GM23248 (cell line): ENCODE results near the gene ARTN. TPM values are rescaled to one million over a fixed set of nuclear protein-coding genes. Genes with fewer than 3 reads are reported as not detected.

Source experiments
- DNase-seq: peaks from one replicate; pipeline ENCODE4 v3.0.0-alpha.2; 2015
- H2AFZ ChIP-seq: fragments of 200-600 bp; sonication (generic); 2 replicates; pipeline ENCODE4 v1.6.1; 2016; ENCODE audit warnings: antibody characterized with exemption
- H3F3A ChIP-seq: fragments of 200-600 bp; sonication (generic); 2 replicates; pipeline ENCODE4 v1.6.1; 2016; ENCODE audit warnings: mild to moderate bottlenecking, antibody characterized with exemption, mixed run types; ENCODE audit not compliant: insufficient read depth
- H3K27ac ChIP-seq: fragments of 200-600 bp; sonication (generic); 2 replicates; pipeline ENCODE4 v1.5.1; 2016; ENCODE audit warnings: mild to moderate bottlenecking
- H3K27me3 ChIP-seq: fragments of 200-600 bp; sonication (generic); replicated peaks from 2 replicates; pipeline ENCODE4 v1.6.1; 2016; ENCODE audit warnings: mild to moderate bottlenecking; ENCODE audit not compliant: insufficient read depth
- H3K36me3 ChIP-seq: fragments of 200-600 bp; sonication (generic); 2 replicates; pipeline ENCODE4 v1.6.1; 2016; ENCODE audit warnings: low read depth, mild to moderate bottlenecking
- H3K4me1 ChIP-seq: fragments of 200-600 bp; sonication (generic); 2 replicates; pipeline ENCODE4 v1.6.1; 2016; ENCODE audit warnings: mild to moderate bottlenecking; ENCODE audit not compliant: insufficient read depth
- H3K4me2 ChIP-seq: fragments of 200-600 bp; sonication (generic); one replicate; pipeline ENCODE4 v1.6.1; 2016; ENCODE audit warnings: mild to moderate bottlenecking; ENCODE audit not compliant: unreplicated experiment
- H3K4me3 ChIP-seq: fragments of 200-600 bp; sonication (generic); 2 replicates; pipeline ENCODE4 v1.5.1; 2016; ENCODE audit warnings: mild to moderate bottlenecking
- H3K79me2 ChIP-seq: fragments of 200-600 bp; sonication (generic); 2 replicates; pipeline ENCODE4 v1.6.1; 2016; ENCODE audit warnings: mild to moderate bottlenecking; ENCODE audit not compliant: insufficient read depth
- H3K9ac ChIP-seq: fragments of 200-600 bp; sonication (generic); 2 replicates; pipeline ENCODE4 v1.6.1; 2016; ENCODE audit warnings: mild to moderate bottlenecking
- H3K9me2 ChIP-seq: fragments of 200-600 bp; sonication (generic); 2 replicates; pipeline ENCODE4 v1.6.1; 2016; ENCODE audit warnings: mixed run types, mild to moderate bottlenecking, moderate library complexity; ENCODE audit not compliant: insufficient read depth
- H3K9me3 ChIP-seq: fragments of 200-600 bp; sonication (generic); one replicate; pipeline ENCODE4 v1.6.1; 2017; ENCODE audit warnings: low read depth
- H4K20me1 ChIP-seq: fragments of 200-600 bp; sonication (generic); 2 replicates; pipeline ENCODE4 v1.6.0; 2016; ENCODE audit not compliant: insufficient read depth
- EZH2 ChIP-seq: fragments of 200-600 bp; sonication (generic); IDR thresholded peaks from 2 replicates; pipeline ENCODE4 v1.6.1; 2018; ENCODE audit warnings: antibody characterized with exemption, mild to moderate bottlenecking; ENCODE audit not compliant: insufficient read depth, poor library complexity, severe bottlenecking
- EZH2phosphoT487 ChIP-seq: fragments of 200-600 bp; sonication (generic); IDR thresholded peaks from 2 replicates; pipeline ENCODE4 v1.6.1; 2018; ENCODE audit warnings: antibody characterized with exemption, moderate library complexity, mild to moderate bottlenecking, low read depth; ENCODE audit not compliant: insufficient read depth
- WGBS, 2 experiments: methylation state at CpG; one replicate each; pipeline ENCODE4 v1.1.6; 2015 to 2017; ENCODE audit warnings: low lambda C conversion rate in 2 of 2, low coverage in 1 of 2; ENCODE audit errors: missing lambda C conversion rate in 2 of 2; 5-methylcytosine and 5-hydroxymethylcytosine counted together
- in situ Hi-C: fragments of 300-500 bp; cut with MboI; formaldehyde crosslinking; loops from 2 replicates; pipeline ENCODE4 v1.15.0; 2020
- polyA plus RNA-seq: library from polyadenylated mRNA; unstranded; fragments of >200 nt; fragmentation: Nextera tagmentation; extraction: Ambion mirVana; gene quantifications from 2 replicates; pipeline ENCODE4 v1.2.1, GENCODE V29; 2016
- total RNA-seq: library from RNA; depleted of rRNA; stranded (reverse); fragments of >200 nt; shearing (Covaris generic); gene quantifications from 2 replicates; pipeline ENCODE4 v1.2.3, GENCODE V29; 2014

The ARTN gene
- total and polyA plus RNA-seq, 2 experiments from 2014 or later: 0.11 TPM; not detected in 1

- H3K4me2 ChIP-seq: no peak overlapping the region
- H3K9me3 ChIP-seq: no peaks in the 10 kb centered on the region
- no peak overlapping the region for H3K4me3 ChIP-seq
- H3K9ac ChIP-seq: no peak overlapping the region
- peaks cover 5% of the 10 kb centered on the region; the same call in 1 of the 2 replicates for H3K36me3 ChIP-seq
- DNase-seq: no peak
- WGBS, 2 experiments: 74 to 80% methylated on average over 3 of the region's 3 CpGs
- in situ Hi-C loops: no loop called here
- H4K20me1 ChIP-seq: no peaks in the 10 kb centered on the region
- no peaks in the 10 kb centered on the region for H3K79me2 ChIP-seq
- H3K27ac ChIP-seq: no peak overlapping the region
- no peak overlapping the region for H2AFZ ChIP-seq
- H3K4me1 ChIP-seq: no peaks in the 10 kb centered on the region
- H3K9me2 ChIP-seq: no peaks in the 10 kb centered on the region
- TF ChIP-seq EZH2phosphoT487 (no peak), EZH2 (no peak)
- no peaks in the 10 kb centered on the region for H3F3A ChIP-seq
- no peaks in the 10 kb centered on the region for H3K27me3 ChIP-seq
Measured at GRCh38 chr1:43961692-43962091, 28.1 kb downstream of the ARTN start.

- 34 to 47% methylated on average over 2 of the region's 2 CpGs for WGBS, 2 experiments
Measured at GRCh38 chr1:43962324-43962723, 28.7 kb downstream of the ARTN start.

GRCh38 chr1:43963006-43963405 lies 29.4 kb downstream of the ARTN start:
- no peaks in the 10 kb centered on the region for H3F3A ChIP-seq
- in situ Hi-C loops: no loop called here
- 85 to 93% methylated on average over 3 of the region's 3 CpGs for WGBS, 2 experiments

More at GRCh38 chr1:43962324-43962723, 28.7 kb downstream of the ARTN start:
- H3K27ac ChIP-seq: no peak overlapping the region
- H4K20me1 ChIP-seq: no peaks in the 10 kb centered on the region
- no peaks in the 10 kb centered on the region for H3F3A ChIP-seq
- H3K9me3 ChIP-seq: no peaks in the 10 kb centered on the region
- H3K4me1 ChIP-seq: no peaks in the 10 kb centered on the region
- DNase-seq: no peak
- H2AFZ ChIP-seq: no peak overlapping the region
- no peaks in the 10 kb centered on the region for H3K9me2 ChIP-seq
- in situ Hi-C loops: no loop called here
- no peak for TF ChIP-seq EZH2phosphoT487
- TF ChIP-seq EZH2: no peak
- H3K4me2 ChIP-seq: no peak overlapping the region
- no peak overlapping the region for H3K4me3 ChIP-seq
- H3K79me2 ChIP-seq: no peaks in the 10 kb centered on the region
- H3K36me3 ChIP-seq: peaks cover 2% of the 10 kb centered on the region; the same call in 1 of the 2 replicates
- H3K27me3 ChIP-seq: no peaks in the 10 kb centered on the region
- no peak overlapping the region for H3K9ac ChIP-seq

GRCh38 chr1:43963890-43964289 lies 30.3 kb downstream of the ARTN start:
- DNase-seq: no peak
- H3K27me3 ChIP-seq: no peaks in the 10 kb centered on the region
- no peaks in the 10 kb centered on the region for H3K79me2 ChIP-seq
- H3K9me2 ChIP-seq: no peaks in the 10 kb centered on the region
- no peak overlapping the region for H3K4me2 ChIP-seq
- no peak overlapping the region for H3K9ac ChIP-seq
- peaks cover 5% of the 10 kb centered on the region for H3F3A ChIP-seq
- no peaks in the 10 kb centered on the region for H4K20me1 ChIP-seq
- H3K27ac ChIP-seq: no peak overlapping the region
- TF ChIP-seq EZH2: no peak
- TF ChIP-seq EZH2phosphoT487: no peak
- in situ Hi-C loops: no loop called here
- no peak overlapping the region for H2AFZ ChIP-seq
- no peaks in the 10 kb centered on the region for H3K9me3 ChIP-seq
- WGBS, 2 experiments: 75 to 78% methylated on average over 5 of the region's 5 CpGs
- no peaks in the 10 kb centered on the region; the same call in 1 of the 2 replicates for H3K36me3 ChIP-seq
- H3K4me1 ChIP-seq: no peaks in the 10 kb centered on the region
- no peak overlapping the region for H3K4me3 ChIP-seq

More at GRCh38 chr1:43963006-43963405, 29.4 kb downstream of the ARTN start:
- no peaks in the 10 kb centered on the region for H3K4me1 ChIP-seq
- no peaks in the 10 kb centered on the region for H3K9me3 ChIP-seq
- no peak overlapping the region for H3K4me3 ChIP-seq
- no peaks in the 10 kb centered on the region; the same call in 1 of the 2 replicates for H3K36me3 ChIP-seq
- no peak overlapping the region for H2AFZ ChIP-seq
- no peak for DNase-seq
- no peak overlapping the region for H3K9ac ChIP-seq
- H3K27ac ChIP-seq: no peak overlapping the region
- H4K20me1 ChIP-seq: no peaks in the 10 kb centered on the region
- no peaks in the 10 kb centered on the region for H3K27me3 ChIP-seq
- TF ChIP-seq EZH2phosphoT487 (no peak), EZH2 (no peak)
- no peaks in the 10 kb centered on the region for H3K9me2 ChIP-seq
- H3K4me2 ChIP-seq: no peak overlapping the region
- H3K79me2 ChIP-seq: no peaks in the 10 kb centered on the region

- Histone ChIP-seq H3F3A (peaks cover 9% of the 10 kb centered on the region), H3K4me3 (no peak overlapping the region), H2AFZ (no peak overlapping the region), H3K79me2 (peaks cover 3% of the 10 kb centered on the region), H3K27ac (no peak overlapping the region), H3K4me2 (no peak overlapping the region), H3K9ac (no peak overlapping the region), H3K4me1 (no peaks in the 10 kb centered on the region), H4K20me1 (no peaks in the 10 kb centered on the region), H3K27me3 (no peaks in the 10 kb centered on the region), H3K9me3 (no peaks in the 10 kb centered on the region), H3K36me3 (no peaks in the 10 kb centered on the region; the same call in 1 of the 2 replicates), H3K9me2 (no peaks in the 10 kb centered on the region)
- WGBS, 2 experiments: 93 to 100% methylated on average over 2 of the region's 3 CpGs
- no peak for TF ChIP-seq EZH2
- TF ChIP-seq EZH2phosphoT487: no peak
- DNase-seq: no peak
- in situ Hi-C loops: no loop called here
Measured at GRCh38 chr1:43965316-43965715, 31.7 kb downstream of the ARTN start.
